VCaP (cell line): ENCODE measurements around the gene NSL1.

ENCODE experiments used
- H3K27ac ChIP-seq: fragments of 450-650 bp; 2 replicates; pipeline ENCODE4 v1.5.1; 2017
- CTCF ChIP-seq: fragments of 450-650 bp; conservative IDR thresholded peaks from 2 replicates; pipeline ENCODE4 v1.5.1; 2017; ENCODE audit warnings: mild to moderate bottlenecking, moderate library complexity

NSL1 gene

GRCh38 chr1:212677573-212677972 is 114.0 kb downstream of the NSL1 start:
- no peak overlapping the region for H3K27ac ChIP-seq
- TF ChIP-seq CTCF, result no peak

GRCh38 chr1:212677136-212677535 is 114.4 kb downstream of the NSL1 start:
- TF ChIP-seq CTCF, result no peak
- no peak overlapping the region for H3K27ac ChIP-seq
